Fibroblast of skin of right quadriceps (primary cell): ENCODE measurements around the gene METRN.

Experiments used
- DNase-seq: peaks from one replicate; pipeline ENCODE4 v3.0.0-alpha.2; 2013

Gene METRN

GRCh38 chr16:714558-715476, at the start of gene METRN:
METRN (plus strand) TSS chr16:715118; CDS start chr16:715290, 172 bp downstream.
- peak; percentile 84 for DNase-seq

GRCh38 chr16:666572-666971, 48.3 kb upstream of the METRN start:
- DNase-seq, result no peak

GRCh38 chr16:667113-667779, 47.7 kb upstream of the METRN start:
- DNase-seq, result no peak

- DNase-seq, result peak; percentile 88
These were observed 47.0 kb upstream of the METRN start, which contains the start of gene RHOT2 for GRCh38 chr16:667780-668518. RHOT2 (plus strand) TSS chr16:668132; CDS start chr16:668200, 68 bp downstream.

GRCh38 chr16:668519-669171, 46.3 kb upstream of the METRN start:
- DNase-seq, result no peak

GRCh38 chr16:669666-670065, 45.3 kb upstream of the METRN start:
- no peak for DNase-seq

- no peak for DNase-seq
These were observed 44.2 kb upstream of the METRN start for GRCh38 chr16:670485-671352.

GRCh38 chr16:671353-672131, 43.4 kb upstream of the METRN start:
- DNase-seq, result no peak

- DNase-seq, result no peak
These were observed 42.5 kb upstream of the METRN start for GRCh38 chr16:672371-672770.

- no peak for DNase-seq
These were observed 42.1 kb upstream of the METRN start for GRCh38 chr16:672851-673250.

GRCh38 chr16:673399-673991, 41.4 kb upstream of the METRN start:
- DNase-seq, result no peak

GRCh38 chr16:674214-674881, 40.6 kb upstream of the METRN start:
- DNase-seq, result no peak

- peak; percentile 37 for DNase-seq
These were observed 39.7 kb upstream of the METRN start, which contains the start of gene RHBDL1 for GRCh38 chr16:674968-675883. RHBDL1 (plus strand) TSS chr16:675671; CDS start chr16:675791, 120 bp downstream.

GRCh38 chr16:675884-676564, 38.9 kb upstream of the METRN start:
- no peak for DNase-seq

GRCh38 chr16:676565-676902, 38.4 kb upstream of the METRN start:
- no peak for DNase-seq

GRCh38 chr16:676913-677312, 38.0 kb upstream of the METRN start:
- no peak for DNase-seq

- no peak for DNase-seq
These were observed 37.4 kb upstream of the METRN start for GRCh38 chr16:677316-678190.
